Measurements from ENCODE around the gene CFAP99. TPM values are rescaled to one million over a fixed set of nuclear protein-coding genes. Genes with fewer than 3 reads are reported as not detected.

CFAP99 gene
- total RNA-seq, 4 donors from 2014 or later, result 0.21 to 0.46 TPM; not detected in 2

GRCh38 chr4:2425386-2426068 is 6.8 kb downstream of the CFAP99 start:
- no peaks in the 10 kb centered on the region for H3K36me3 ChIP-seq
- H3K4me1 ChIP-seq, result no peaks in the 10 kb centered on the region
- H3K27me3 ChIP-seq, result no peaks in the 10 kb centered on the region
- H3K4me3 ChIP-seq, result no peak overlapping the region
- DNase-seq, result no peak
- intact Hi-C loops (cut with DNase I; ENCODE audit: low total_unique reads), result no loop called here
- H3K27ac ChIP-seq, result no peak overlapping the region
- H3K9me3 ChIP-seq, result no peaks in the 10 kb centered on the region
- TF ChIP-seq POLR2A (IDR thresholded peaks at IDR 0.05), result no peak
- no peak for TF ChIP-seq CTCF (IDR thresholded peaks at IDR 0.05)

DNA sequence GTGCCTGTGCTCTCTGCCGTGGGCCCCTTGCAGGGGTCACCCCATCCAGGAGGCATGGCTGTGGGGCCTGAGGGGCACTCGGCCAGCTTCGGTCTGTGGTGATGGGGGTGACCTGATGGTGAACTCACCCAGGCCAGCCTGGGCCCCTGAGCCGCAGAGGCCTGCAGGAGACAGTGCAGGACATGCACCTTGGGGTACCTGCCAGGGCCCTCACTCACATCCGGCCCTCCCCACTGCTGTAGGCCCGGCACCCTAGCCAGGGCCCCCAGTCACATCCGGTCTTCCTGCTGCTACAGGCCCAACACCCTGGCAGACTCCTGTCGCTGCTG is 7.3 kb downstream of the CFAP99 start:
- intact Hi-C loops (cut with DNase I; ENCODE audit: low total_unique reads), result no loop called here
- no peaks in the 10 kb centered on the region for H3K27me3 ChIP-seq

GRCh38 chr4:2426711-2427275 is 8.0 kb downstream of the CFAP99 start:
- no peaks in the 10 kb centered on the region for H3K9me3 ChIP-seq
- no peaks in the 10 kb centered on the region for H3K27me3 ChIP-seq
- intact Hi-C loops (cut with DNase I; ENCODE audit: low total_unique reads), result no loop called here
- TF ChIP-seq POLR2A (IDR thresholded peaks at IDR 0.05), result no peak
- TF ChIP-seq CTCF (IDR thresholded peaks at IDR 0.05), result no peak
- no peaks in the 10 kb centered on the region for H3K4me1 ChIP-seq
- H3K36me3 ChIP-seq, result no peaks in the 10 kb centered on the region
- DNase-seq, result no peak
- H3K27ac ChIP-seq, result no peak overlapping the region
- no peak overlapping the region for H3K4me3 ChIP-seq

More for the DNA sequence above, 7.3 kb downstream of the CFAP99 start:
- no peak for DNase-seq
- Histone ChIP-seq H3K27ac (no peak overlapping the region), H3K9me3 (no peaks in the 10 kb centered on the region), H3K4me3 (no peak overlapping the region), H3K4me1 (no peaks in the 10 kb centered on the region), H3K36me3 (no peaks in the 10 kb centered on the region)
- TF ChIP-seq CTCF (IDR thresholded peaks at IDR 0.05), result no peak
- TF ChIP-seq POLR2A (IDR thresholded peaks at IDR 0.05), result no peak

DNA sequence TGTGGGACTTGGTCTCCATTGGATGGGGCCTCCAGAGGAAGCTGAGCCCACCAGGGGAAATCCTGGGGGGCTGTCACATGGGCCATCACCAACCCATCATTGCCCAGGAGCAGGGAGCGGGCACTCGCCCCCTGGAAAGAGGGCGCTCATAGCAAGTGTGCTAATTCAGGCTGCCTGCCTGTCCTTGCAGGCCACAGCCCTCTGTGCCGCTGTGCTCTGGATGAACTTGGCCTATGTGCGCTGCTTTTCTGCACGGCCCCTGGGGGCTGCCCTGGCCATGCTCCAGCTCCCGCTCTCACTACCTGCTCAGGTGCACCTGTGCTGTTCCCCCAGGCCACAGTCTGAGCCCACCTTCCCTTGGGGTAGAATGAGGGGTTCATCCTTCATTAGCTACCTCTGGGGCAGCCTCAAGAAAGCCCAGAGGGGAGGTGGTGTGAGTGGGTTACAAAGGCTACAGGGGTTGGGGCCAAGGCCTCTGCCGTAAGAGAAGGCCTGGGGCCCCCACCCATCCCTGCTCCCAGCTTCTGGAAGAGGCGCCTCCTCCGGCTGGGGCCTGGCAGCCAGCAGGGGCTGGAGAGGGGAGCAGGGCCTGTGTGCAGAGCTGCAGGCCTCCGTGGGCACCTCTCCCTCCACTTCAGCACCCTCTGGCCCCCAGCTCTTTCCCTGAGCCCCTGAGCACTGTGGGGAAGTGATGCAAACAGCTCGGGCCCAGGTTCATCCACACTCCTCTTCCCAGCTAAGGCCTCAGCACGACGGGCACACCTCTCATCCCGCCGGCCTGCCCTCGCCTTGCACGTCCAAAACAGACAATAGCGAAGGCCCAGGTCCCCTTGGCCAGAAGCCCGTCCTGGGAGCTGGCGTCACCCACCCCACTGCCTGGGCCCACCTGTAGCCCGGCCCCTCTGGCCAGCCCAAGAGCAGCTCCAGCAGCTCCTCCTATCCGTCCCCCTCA is 8.9 kb downstream of the CFAP99 start:
- TF ChIP-seq CTCF (IDR thresholded peaks at IDR 0.05) (no peak), POLR2A (IDR thresholded peaks at IDR 0.05) (no peak)
- no peaks in the 10 kb centered on the region for H3K4me1 ChIP-seq
- no peaks in the 10 kb centered on the region for H3K27me3 ChIP-seq
- intact Hi-C loops (cut with DNase I; ENCODE audit: low total_unique reads), result no loop called here
- no peak overlapping the region for H3K4me3 ChIP-seq
- no peaks in the 10 kb centered on the region for H3K9me3 ChIP-seq
- no peaks in the 10 kb centered on the region for H3K36me3 ChIP-seq
- H3K27ac ChIP-seq, result no peak overlapping the region
- no peak for DNase-seq

Data from uterus (tissue), 4 donors.